Psoas muscle (tissue), 8 donors: ENCODE measurements around the gene FARP1. TPM values are rescaled to one million over a fixed set of nuclear protein-coding genes. Genes with fewer than 3 reads are reported as not detected.

ENCODE experiments used
- ATAC-seq, 4 donors: fragments of 200-7000 bp; cut with Tn5 transposase; one replicate each; pipeline ENCODE4 v1.9.1; 2020; ENCODE audit warnings: moderate library complexity in 3 of 4, mild to moderate bottlenecking in 2 of 4
- DNase-seq, 2 donors: peaks; one replicate each; pipeline ENCODE4 v3.0.0-alpha.2; 2020
- H3K27ac ChIP-seq: fragments of 200-600 bp; one replicate; pipeline ENCODE4 v1.8.0; 2022
- H3K27me3 ChIP-seq, 3 donors: fragments of 200-600 bp in 1 of 3; one replicate each; pipeline versions ENCODE4 v1.6.1 to v1.8.0; 2013 to 2022; ENCODE audit warnings: low read length in 2 of 3, mild to moderate bottlenecking in 2 of 3, moderate library complexity in 1 of 3; ENCODE audit not compliant: insufficient read depth in 3 of 3
- H3K36me3 ChIP-seq, 2 donors: fragments of 200-600 bp in 1 of 2; one replicate each; pipeline versions ENCODE4 v1.6.1 to v1.8.0; 2013 to 2022; ENCODE audit warnings: low read depth in 1 of 2, mild to moderate bottlenecking in 1 of 2, moderate library complexity in 1 of 2; ENCODE audit not compliant: insufficient read depth in 1 of 2
- H3K4me1 ChIP-seq: fragments of 200-600 bp; one replicate; pipeline ENCODE4 v1.8.0; 2022
- H3K4me3 ChIP-seq: fragments of 200-600 bp; one replicate; pipeline ENCODE4 v1.8.0; 2022; ENCODE audit warnings: mild to moderate bottlenecking
- H3K9me3 ChIP-seq: fragments of 200-600 bp; one replicate; pipeline ENCODE4 v1.8.0; 2022
- CTCF ChIP-seq: fragments of 200-600 bp; IDR thresholded peaks from one replicate; pipeline ENCODE4 v1.8.0; 2022; ENCODE audit warnings: antibody characterized with exemption
- WGBS, 3 donors: extraction: QIAGEN DNeasy Blood & Tissue Kit; methylation state at CpG; one replicate each; pipeline versions ENCODE4 v1.1.6 to v1.1.7; 2013; 5-methylcytosine and 5-hydroxymethylcytosine counted together
- intact Hi-C, 2 donors: fragments of 100-400 bp; cut with DNase I; formaldehyde crosslinking; loops; one replicate each; pipeline versions ENCODE4 v1.11.0 to v1.14.2; 2022
- polyA plus RNA-seq, 3 donors: library from polyadenylated mRNA; stranded (reverse); fragments of 200-250 nt; gene quantifications; one replicate each; pipeline ENCODE4 v1.2.3, GENCODE V29; 2013
- total RNA-seq, 4 donors: library from RNA; stranded (reverse); fragmentation: NEBNext Ultra II Directional in 2 of 4; extraction: Animal tissue kit (Norgen Biotek cat#: 25700) in 2 of 4; gene quantifications; one replicate each; pipeline versions ENCODE4 v1.2.1 to v1.2.4, GENCODE V29; 2021 to 2023
- donor health status: healthy with polysubstance abuse.
- donor health status: DM: no; HTN: no; CAD: no; lungs with moderate emphysema.
- donor health status: Bipolar disorder and iron deficiency.
- donor health status: healthy.
- donor health status: DM: yes; HTN: yes; CAD: no.
- donor health status: DM: no; HTN: no; CAD: no.
- donor health status: DM: no; HTN: no; CAD: no.
- donor health status: DM: yes; HTN: yes; CAD: no.

FARP1 gene
- total and polyA plus RNA-seq, 7 donors = 5.7 to 19.4 (median 9.2) TPM

GRCh38 chr13:98327371-98328270 is 184.7 kb downstream of the FARP1 start:
- no peak for TF ChIP-seq CTCF

GRCh38 chr13:98328511-98328910 is 185.6 kb downstream of the FARP1 start:
- Histone ChIP-seq H3K27me3 (no peaks in the 10 kb centered on the region), H3K36me3 (no peaks in the 10 kb centered on the region), H3K27ac (no peak overlapping the region), H3K9me3 (no peaks in the 10 kb centered on the region), H3K4me3 (no peak overlapping the region), H3K4me1 (no peaks in the 10 kb centered on the region)
- ATAC-seq = no peak
- no peak for DNase-seq
- WGBS, 3 donors = 87 to 91% (median 91%) methylated on average over 8 of the region's 8 CpGs
- TF ChIP-seq CTCF = no peak
- intact Hi-C loops = no loop called here

More at GRCh38 chr13:98327371-98328270, 184.7 kb downstream of the FARP1 start:
- no peaks in the 10 kb centered on the region for H3K36me3 ChIP-seq
- no peaks in the 10 kb centered on the region for H3K27me3 ChIP-seq
- no peak for DNase-seq
- no peak overlapping the region for H3K4me3 ChIP-seq
- no peaks in the 10 kb centered on the region for H3K9me3 ChIP-seq
- H3K4me1 ChIP-seq = no peaks in the 10 kb centered on the region
- intact Hi-C loops = no loop called here
- H3K27ac ChIP-seq = no peak overlapping the region
- ATAC-seq = no peak
- 79 to 82% (median 81%) methylated on average over 10 of the region's 10 CpGs for WGBS, 3 donors

DNA sequence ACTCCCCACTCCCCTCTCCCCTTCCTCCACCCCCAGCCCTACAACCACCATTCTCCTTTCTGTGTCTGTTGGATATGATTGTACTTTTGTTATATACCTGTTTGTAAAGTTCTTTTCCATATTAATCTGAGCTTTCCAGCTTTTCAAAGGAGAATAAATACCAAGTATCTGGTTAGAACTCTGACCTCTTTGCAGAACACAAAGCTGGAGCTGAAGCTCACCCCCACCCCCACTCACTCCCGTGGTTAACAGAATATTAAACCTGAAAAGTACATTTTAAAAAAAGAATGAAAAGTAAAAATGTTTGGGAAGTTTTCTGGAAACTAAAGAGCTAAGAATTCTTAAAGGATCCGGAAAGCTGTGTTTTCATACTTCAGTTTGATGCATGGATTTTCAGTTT is 189.3 kb downstream of the FARP1 start:
- Histone ChIP-seq H3K4me1 (no peaks in the 10 kb centered on the region), H3K9me3 (no peaks in the 10 kb centered on the region), H3K27me3 (no peaks in the 10 kb centered on the region), H3K36me3 (no peaks in the 10 kb centered on the region), H3K4me3 (no peak overlapping the region), H3K27ac (no peak overlapping the region)
- no peak for TF ChIP-seq CTCF
- intact Hi-C loops = no loop called here
- ATAC-seq (no peak), DNase-seq (no peak)
- 72 to 84% (median 82%) methylated on average over 2 of the region's 2 CpGs for WGBS, 3 donors

DNA sequence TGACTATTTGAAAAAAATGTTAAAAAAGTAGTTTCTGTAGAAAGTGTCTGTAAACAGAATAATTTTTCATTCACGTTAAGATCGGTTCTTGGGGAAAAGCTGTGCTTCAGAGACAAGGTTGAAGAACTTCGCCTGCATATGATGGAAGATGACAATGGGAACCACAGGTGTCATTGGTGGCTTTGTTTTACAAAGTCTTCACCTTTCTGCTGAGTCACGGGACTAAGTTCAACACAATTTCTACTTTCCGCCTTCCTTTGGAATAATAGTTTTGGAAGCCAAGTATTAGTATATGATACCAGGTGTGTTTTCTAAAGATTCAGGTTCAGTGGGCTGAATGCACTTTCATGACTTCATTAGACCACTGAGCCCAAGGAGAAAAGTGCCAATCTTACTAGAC is 189.8 kb downstream of the FARP1 start:
- 96 to 97% (median 96%) methylated on average over 5 of the region's 5 CpGs for WGBS, 3 donors

More for the DNA sequence above, 189.8 kb downstream of the FARP1 start:
- Histone ChIP-seq H3K9me3 (no peaks in the 10 kb centered on the region), H3K27me3 (no peaks in the 10 kb centered on the region), H3K36me3 (no peaks in the 10 kb centered on the region), H3K4me3 (no peak overlapping the region), H3K27ac (no peak overlapping the region), H3K4me1 (no peaks in the 10 kb centered on the region)
- no peak for TF ChIP-seq CTCF
- intact Hi-C loops = no loop called here
- DNase-seq (no peak), ATAC-seq (no peak)
